HG02973 (cell line): ENCODE data around the gene ISL1.

Experiments
- ATAC-seq: cut with Tn5 transposase; IDR thresholded peaks from one replicate; pipeline ENCODE4 v1.9.1; 2021; ENCODE audit warnings: moderate library complexity; ENCODE audit not compliant: unreplicated experiment

ISL1 gene

DNA sequence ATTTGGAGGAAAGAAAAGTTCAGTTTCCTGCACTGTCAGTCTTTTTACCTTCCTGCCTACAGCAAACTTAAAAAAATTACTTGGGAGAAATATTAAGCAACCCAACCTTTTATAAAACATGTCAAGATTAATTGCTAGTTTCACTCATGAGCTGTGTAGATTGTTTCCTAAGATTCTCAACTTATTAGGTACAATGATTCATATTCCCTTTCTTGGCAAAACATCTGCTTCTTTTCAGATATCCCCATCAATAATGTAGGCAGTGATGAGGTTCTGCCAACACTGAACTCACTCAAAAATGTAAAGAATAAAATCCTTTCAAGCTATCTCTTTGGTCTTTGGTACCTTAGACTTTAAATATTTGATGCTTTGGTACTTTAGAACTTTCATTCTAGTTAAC, 56.0 kb downstream of the ISL1 start:
- ATAC-seq = no peak
